RPMI7951 (cell line): ENCODE measurements around the gene OR8J3. TPM values are rescaled to one million over a fixed set of nuclear protein-coding genes. Genes with fewer than 3 reads are reported as not detected.
"Not testable (repeated sequence)": the region's sequence is repeated elsewhere in the genome, so short reads cannot be mapped to it uniquely, and the experiment has no call there.

Experiments
- DNase-seq: peaks from one replicate; pipeline ENCODE4 v3.0.0-alpha.2; 2012; ENCODE audit warnings: low read depth
- total RNA-seq: library from RNA; depleted of rRNA; stranded (reverse); fragments of >200 nt; shearing (Covaris generic); gene quantifications from 2 replicates; pipeline ENCODE4 v1.2.3, GENCODE V29; 2014; rRNA removed

Gene OR8J3
- total RNA-seq, result not detected in 2 replicates

- no peak for DNase-seq
Measured at GRCh38 chr11:56140151-56140661, at the start of gene OR8J3. Gene OR8J3, minus strand, starts transcription at chr11:56140201. Its CDS starts 2,483 bp downstream, at chr11:56137718.

DNA sequence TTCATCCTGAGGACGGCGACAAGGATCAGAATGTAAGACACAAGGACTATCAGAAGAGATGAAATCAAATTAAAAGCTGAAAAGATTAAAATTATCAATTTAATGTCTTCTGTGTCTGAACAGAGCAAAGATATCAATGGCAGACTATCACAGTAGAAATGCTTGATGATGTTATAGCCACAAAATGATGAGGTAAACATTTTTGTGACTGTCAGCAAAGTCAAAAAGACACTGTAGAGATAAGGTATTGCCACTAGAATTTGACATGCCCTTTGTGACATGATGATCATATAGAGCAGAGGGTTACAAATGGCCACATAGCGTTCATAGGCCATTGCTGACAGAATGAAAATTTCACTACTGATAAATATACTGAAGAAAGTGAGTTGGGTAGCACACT lies 48.6 kb upstream of the OR8J3 start:
- DNase-seq, result no peak

DNA sequence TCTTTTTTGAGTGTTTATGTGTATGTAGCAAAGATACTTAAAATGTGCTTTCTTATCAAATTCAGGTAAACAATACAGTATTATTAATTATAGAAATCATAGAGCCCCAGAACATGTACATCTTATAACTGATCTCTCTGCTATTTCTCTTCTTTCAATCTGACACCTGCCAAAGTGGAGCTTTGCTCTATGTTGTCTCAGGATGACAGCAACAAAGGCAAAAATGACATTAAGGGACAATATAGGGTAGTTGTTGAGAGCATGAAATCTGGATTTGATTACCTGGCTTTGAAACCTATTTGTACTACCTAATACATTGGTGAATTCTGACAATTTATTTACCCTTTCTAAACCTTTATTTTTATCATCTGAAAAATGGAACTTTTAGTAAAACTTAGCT lies 43.5 kb upstream of the OR8J3 start:
- no peak for DNase-seq

DNA sequence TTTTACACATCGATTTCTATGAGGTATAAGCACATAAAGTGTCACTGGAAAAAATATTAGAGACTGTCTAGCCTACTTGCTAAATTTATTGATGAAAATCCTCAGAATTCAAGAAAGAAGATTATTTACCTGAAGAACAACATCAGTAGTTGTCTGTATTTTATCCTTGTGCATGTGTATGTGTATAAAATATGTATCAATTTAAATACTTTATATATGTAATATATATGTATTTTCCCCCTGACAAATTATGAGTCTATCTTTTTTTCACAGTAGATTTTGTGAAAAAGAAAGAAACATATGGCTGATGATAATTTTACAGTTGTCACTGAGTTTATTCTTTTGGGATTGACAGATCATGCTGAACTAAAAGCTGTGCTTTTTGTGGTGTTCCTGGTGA lies 36.3 kb upstream of the OR8J3 start, which contains the start of gene OR5J2:
Gene OR5J2, plus strand, starts transcription at position 301 of the 400 bp plus-strand sequence. Its CDS starts 0 bp downstream, at position 301.
- no peak for DNase-seq

DNA sequence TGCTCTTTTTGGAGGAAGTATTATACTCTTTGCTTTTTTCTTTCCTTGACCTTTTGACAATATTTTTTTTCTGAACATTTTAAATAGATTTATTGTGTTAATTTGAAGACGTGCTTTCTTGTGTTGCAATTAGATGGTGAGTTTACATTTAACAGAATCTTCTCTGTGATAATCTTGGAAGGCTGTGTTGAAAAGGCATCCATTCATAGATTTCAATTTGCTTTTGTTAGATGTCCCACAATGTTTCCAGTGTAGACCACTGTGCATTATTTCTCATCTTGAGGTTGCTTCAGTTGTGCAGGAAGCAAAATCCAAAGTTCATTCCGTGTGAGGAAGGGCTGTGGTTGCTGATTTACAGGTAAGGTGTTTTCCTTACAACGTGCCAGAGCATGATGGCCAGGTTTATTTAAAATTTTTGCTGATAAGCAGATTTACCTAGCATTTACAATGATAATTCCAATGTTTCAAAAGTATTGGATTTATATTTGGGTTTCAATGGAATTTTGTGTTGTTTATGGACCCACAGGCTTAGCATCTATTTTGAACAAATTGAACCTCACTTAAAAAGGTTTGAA lies 32.3 kb upstream of the OR8J3 start:
- no peak for DNase-seq

DNA sequence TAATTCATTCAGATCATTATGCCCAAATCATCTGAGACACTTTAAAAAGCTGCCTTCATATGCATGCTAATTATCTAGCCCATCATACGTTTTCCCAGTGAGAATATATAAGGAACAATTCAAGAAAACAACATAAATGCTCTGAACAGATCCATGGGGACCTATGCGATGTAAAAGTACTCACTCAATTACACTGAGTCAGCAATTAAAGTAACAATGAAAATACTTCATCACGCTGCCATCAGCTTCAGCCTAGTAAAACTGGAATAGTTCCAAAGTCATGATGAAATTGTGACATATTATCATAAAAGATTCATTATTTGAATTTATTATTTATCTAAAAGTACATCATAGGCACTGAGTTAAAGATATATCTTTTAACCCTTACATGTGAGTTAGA lies 23.8 kb upstream of the OR8J3 start:
- DNase-seq, result no peak

- DNase-seq, result no peak
Measured at GRCh38 chr11:56160217-56160616, 20.2 kb upstream of the OR8J3 start, which contains the start of gene OR8K5. Gene OR8K5, minus strand, starts transcription at chr11:56160317. Its CDS starts 0 bp downstream, at chr11:56160317.

DNA sequence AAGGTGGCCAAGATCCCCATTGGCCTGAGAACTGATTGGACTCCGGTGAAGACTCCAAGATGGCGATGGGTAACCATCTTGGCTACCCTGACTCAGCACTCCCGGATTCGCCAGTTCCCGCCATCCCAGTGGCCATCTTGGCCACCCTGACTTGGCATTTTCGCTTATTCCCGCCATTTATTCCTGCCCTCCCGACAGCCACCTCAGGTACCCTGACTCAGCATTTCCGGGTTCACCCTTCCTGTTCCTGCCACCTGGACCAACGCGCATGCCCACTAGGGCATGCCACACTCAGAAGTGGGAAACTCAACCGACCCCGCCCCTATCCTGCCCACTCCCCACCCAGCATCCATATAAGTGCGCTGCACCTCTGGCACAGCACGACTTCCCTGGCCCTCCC lies 12.3 kb upstream of the OR8J3 start:
- DNase-seq, result no peak

GRCh38 chr11:56151376-56151775 lies 11.4 kb upstream of the OR8J3 start:
- DNase-seq, result no peak

DNA sequence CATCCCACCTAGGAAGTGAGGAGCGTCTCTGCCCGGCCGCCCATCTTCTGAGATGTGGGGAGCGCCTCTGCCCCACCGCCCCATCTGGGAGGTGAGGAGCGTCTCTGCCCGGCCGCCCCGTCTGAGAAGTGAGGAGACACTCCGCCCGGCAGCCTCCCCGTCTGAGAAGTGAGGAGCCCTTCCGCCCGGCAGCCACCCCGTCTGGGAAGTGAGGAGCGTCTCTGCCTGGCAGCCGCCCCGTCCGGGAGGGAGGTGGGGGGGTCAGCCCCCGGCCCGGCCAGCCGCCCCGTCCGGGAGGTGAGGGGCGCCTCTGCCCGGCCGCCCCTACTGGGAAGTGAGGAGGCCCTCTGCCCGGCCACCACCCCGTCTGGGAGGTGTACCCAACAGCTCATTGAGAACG lies 3.7 kb upstream of the OR8J3 start:
- not testable (repeated sequence) for DNase-seq

GRCh38 chr11:56122073-56122472 lies 17.9 kb downstream of the OR8J3 start, which contains the start of gene OR8H3:
Gene OR8H3, plus strand, starts transcription at chr11:56122373. Its CDS starts 0 bp downstream, at chr11:56122373.
- no peak for DNase-seq

GRCh38 chr11:56103210-56103737 lies 36.7 kb downstream of the OR8J3 start, which contains the start of gene OR8H2:
Gene OR8H2, plus strand, starts transcription at chr11:56103687. Its CDS starts 1,356 bp downstream, at chr11:56105043.
- no peak for DNase-seq

- no peak for DNase-seq
Measured at GRCh38 chr11:56093008-56093407, 47.0 kb downstream of the OR8J3 start, which contains the start of gene OR8I2. Gene OR8I2, plus strand, starts transcription at chr11:56093308. Its CDS starts 0 bp downstream, at chr11:56093308.

- DNase-seq, result no peak
Measured at GRCh38 chr11:56089697-56090096, 50.3 kb downstream of the OR8J3 start.

Other genes with a start within 250 kb of the OR8J3 start
- not detected in 2 replicates for gene OR5W2, start 225.6 kb downstream of the OR8J3 start, total RNA-seq
- not detected in 2 replicates for gene OR5I1, start 203.8 kb downstream of the OR8J3 start, total RNA-seq
- not detected in 2 replicates for gene OR10AG1, start 170.3 kb downstream of the OR8J3 start, total RNA-seq
- gene OR5F1, start 145.6 kb downstream of the OR8J3 start, total RNA-seq, result not detected in 2 replicates
- not detected in 2 replicates for gene OR5AS1, start 112.5 kb downstream of the OR8J3 start, total RNA-seq
- not detected in 2 replicates for gene OR8I2, start 46.9 kb downstream of the OR8J3 start, total RNA-seq
- not detected in 2 replicates for gene OR8H2, start 36.5 kb downstream of the OR8J3 start, total RNA-seq
- not detected in 2 replicates for gene OR8H3, start 17.8 kb downstream of the OR8J3 start, total RNA-seq
- gene OR8K5, start 20.1 kb upstream of the OR8J3 start, total RNA-seq, result not detected in 2 replicates
- not detected in 2 replicates for gene OR5J2, start 36.4 kb upstream of the OR8J3 start, total RNA-seq
- gene OR5T2, start 94.1 kb upstream of the OR8J3 start, total RNA-seq, result not detected in 2 replicates
- gene OR5T3, start 112.1 kb upstream of the OR8J3 start, total RNA-seq, result not detected in 2 replicates
- gene OR5T1, start 134.0 kb upstream of the OR8J3 start, total RNA-seq, result not detected in 2 replicates
- not detected in 2 replicates for gene OR8H1, start 152.1 kb upstream of the OR8J3 start, total RNA-seq
- gene OR8K3, start 174.9 kb upstream of the OR8J3 start, total RNA-seq, result not detected in 2 replicates
- gene OR8K1, start 205.8 kb upstream of the OR8J3 start, total RNA-seq, result not detected in 2 replicates
- not detected in 2 replicates for gene OR8J1, start 214.1 kb upstream of the OR8J3 start, total RNA-seq
- not detected in 2 replicates for gene OR8U1, start 235.4 kb upstream of the OR8J3 start, total RNA-seq